ENCODE data around the gene CUL4A. TPM values are rescaled to one million over a fixed set of nuclear protein-coding genes. Genes with fewer than 3 reads are reported as not detected.

The CUL4A gene
- total and polyA plus RNA-seq, 2 donors (not counting 1 experiment from before 2014, with no cell fraction given) = 37.5 to 80.4 TPM

GRCh38 chr13:113258321-113259054, 49.1 kb downstream of the CUL4A start:
- Histone ChIP-seq H3K4me3 (ENCODE audit: control extremely low read depth in 1 of 5, extremely low read depth in 1 of 5, insufficient read depth in 1 of 5, low read depth in 2 of 5, low read length in 4 of 5) (no peak overlapping the region), H3K27me3 (replicated peaks in 1 of 4; ENCODE audit: control extremely low read depth in 1 of 4, control insufficient read depth in 3 of 4, insufficient read depth in 4 of 4, low read length in 3 of 4) (no peaks in the 10 kb centered on the region), H3K79me2 (ENCODE audit: control insufficient read depth, insufficient read depth, low read length) (no peaks in the 10 kb centered on the region), H3K9ac (ENCODE audit: low read length) (no peak overlapping the region), H4K20me1 (ENCODE audit: control insufficient read depth, insufficient read depth, low read length, poor library complexity, severe bottlenecking) (no peaks in the 10 kb centered on the region), H3K4me1 (ENCODE audit: control insufficient read depth in 2 of 2, insufficient read depth in 2 of 2, low read length in 2 of 2) (no peaks in the 10 kb centered on the region), H2AFZ (ENCODE audit: insufficient read depth, low read depth, low read length, poor library complexity, severe bottlenecking) (no peak overlapping the region), H3K36me3 (replicated peaks in 1 of 2; ENCODE audit: control extremely low read depth in 1 of 2, control insufficient read depth in 1 of 2, extremely low read depth in 1 of 2, insufficient read depth in 2 of 2, low read length in 1 of 2) (peaks cover 13 to 65% of the 10 kb centered on the region in 2 experiments), H3K9me3 (ENCODE audit: control extremely low read depth in 1 of 3, control insufficient read depth in 2 of 3, insufficient read depth in 1 of 3, low read length in 2 of 3) (no peaks in the 10 kb centered on the region), H3K4me2 (replicated peaks; ENCODE audit: low read depth, low read length, poor library complexity, severe bottlenecking) (no peak overlapping the region), H3K27ac (ENCODE audit: low read length in 2 of 2) (no peak overlapping the region)
- TF ChIP-seq CTCF (IDR thresholded peaks at IDR 0.05) (no peak), EZH2 (IDR thresholded peaks at IDR 0.05; ENCODE audit: borderline replicate concordance, insufficient read depth, low read depth, low read length, poor library complexity, severe bottlenecking) (no peak)
- H3K27ac Mint-ChIP-seq = no peak overlapping the region
- 71% methylated on average over 3 of the region's 5 CpGs for WGBS (ENCODE audit: insufficient coverage)
- ATAC-seq (ENCODE audit: low read depth) (no peak), DNase-seq (no peak)
- no peaks in the 10 kb centered on the region for H3K9me3 Mint-ChIP-seq (ENCODE audit: insufficient read depth)
- ChIA-PET CTCF (interaction anchor here (1.5 kb wide), 1 partner anchor 135 kb away, joined by 3 read pairs; no protein-coding TSS in a partner anchor), POLR2A (no interaction called here)
- no peak overlapping the region for H3K4me3 Mint-ChIP-seq
- intact Hi-C loops (cut with micrococcal nuclease) = no loop called here
- H3K4me1 Mint-ChIP-seq = no peaks in the 10 kb centered on the region
- no peaks in the 10 kb centered on the region for H3K27me3 Mint-ChIP-seq

- ATAC-seq (ENCODE audit: low read depth) = no peak
- H3K4me3 Mint-ChIP-seq = no peak overlapping the region
- H3K9me3 Mint-ChIP-seq (ENCODE audit: insufficient read depth) = no peaks in the 10 kb centered on the region
Observed at GRCh38 chr13:113260996-113261395, 51.6 kb downstream of the CUL4A start.

More at GRCh38 chr13:113260996-113261395, 51.6 kb downstream of the CUL4A start:
- Mint-ChIP-seq H3K27ac (no peak overlapping the region), H3K27me3 (no peaks in the 10 kb centered on the region), H3K4me1 (no peaks in the 10 kb centered on the region)
- Histone ChIP-seq H3K27me3 (replicated peaks in 1 of 4; ENCODE audit: control extremely low read depth in 1 of 4, control insufficient read depth in 3 of 4, insufficient read depth in 4 of 4, low read length in 3 of 4) (no peaks in the 10 kb centered on the region), H3K27ac (ENCODE audit: low read length in 2 of 2) (no peak overlapping the region), H3K79me2 (ENCODE audit: control insufficient read depth, insufficient read depth, low read length) (no peaks in the 10 kb centered on the region), H4K20me1 (ENCODE audit: control insufficient read depth, insufficient read depth, low read length, poor library complexity, severe bottlenecking) (no peaks in the 10 kb centered on the region), H3K4me1 (ENCODE audit: control insufficient read depth in 2 of 2, insufficient read depth in 2 of 2, low read length in 2 of 2) (no peaks in the 10 kb centered on the region), H3K36me3 (replicated peaks in 1 of 2; ENCODE audit: control extremely low read depth in 1 of 2, control insufficient read depth in 1 of 2, extremely low read depth in 1 of 2, insufficient read depth in 2 of 2, low read length in 1 of 2) (peaks cover 12 to 55% of the 10 kb centered on the region in 2 experiments), H3K9me3 (ENCODE audit: control extremely low read depth in 1 of 3, control insufficient read depth in 2 of 3, insufficient read depth in 1 of 3, low read length in 2 of 3) (no peaks in the 10 kb centered on the region), H2AFZ (ENCODE audit: insufficient read depth, low read depth, low read length, poor library complexity, severe bottlenecking) (no peak overlapping the region), H3K9ac (ENCODE audit: low read length) (no peak overlapping the region), H3K4me2 (replicated peaks; ENCODE audit: low read depth, low read length, poor library complexity, severe bottlenecking) (no peak overlapping the region), H3K4me3 (ENCODE audit: control extremely low read depth in 1 of 5, extremely low read depth in 1 of 5, insufficient read depth in 1 of 5, low read depth in 2 of 5, low read length in 4 of 5) (no peak overlapping the region)
- intact Hi-C loops (cut with micrococcal nuclease) = no loop called here
- ChIA-PET POLR2A (no interaction called here), CTCF (no interaction called here)
- 97% methylated on average over 11 of the region's 13 CpGs for WGBS (ENCODE audit: insufficient coverage)
- no peak for DNase-seq
- TF ChIP-seq EZH2 (IDR thresholded peaks at IDR 0.05; ENCODE audit: borderline replicate concordance, insufficient read depth, low read depth, low read length, poor library complexity, severe bottlenecking) (no peak), CTCF (IDR thresholded peaks at IDR 0.05) (no peak)
